ENCODE data around the gene TRIM3. TPM values are rescaled to one million over a fixed set of nuclear protein-coding genes. Genes with fewer than 3 reads are reported as not detected.

Gene TRIM3
- polyA plus RNA-seq, 1 donor from 2014 or later, result 81.7 TPM

- TF ChIP-seq EP300 (conservative IDR thresholded peaks at IDR 0.05; ENCODE audit: poor library complexity, severe bottlenecking), result no peak
- no peak for TF ChIP-seq POLR2AphosphoS5 (IDR thresholded peaks at IDR 0.05)
- no peak for TF ChIP-seq REST (IDR thresholded peaks at IDR 0.05; ENCODE audit: borderline replicate concordance)
- TF ChIP-seq EZH2 (IDR thresholded peaks at IDR 0.05; ENCODE audit: borderline replicate concordance, insufficient read depth, low read length, poor library complexity, severe bottlenecking), result no peak
- no peak for TF ChIP-seq CTCF (IDR thresholded peaks at IDR 0.05; ENCODE audit: poor library complexity, severe bottlenecking)
- no peak for TF ChIP-seq SMC3 (conservative IDR thresholded peaks at IDR 0.05; ENCODE audit: poor library complexity)
- no peak for TF ChIP-seq TAF1 (IDR thresholded peaks at IDR 0.05; ENCODE audit: low read depth)
- TF ChIP-seq RAD21 (conservative IDR thresholded peaks at IDR 0.05), result no peak
- no peak for TF ChIP-seq MXI1 (conservative IDR thresholded peaks at IDR 0.05; ENCODE audit: poor library complexity, severe bottlenecking)
- Histone ChIP-seq H3K9me3 (ENCODE audit: low read length) (no peaks in the 10 kb centered on the region), H2AFZ (ENCODE audit: low read depth, low read length) (no peak overlapping the region), H3K4me3 (ENCODE audit: low read length) (no peak overlapping the region), H3K27me3 (ENCODE audit: insufficient read depth, low read depth, low read length) (no peaks in the 10 kb centered on the region), H3K79me2 (replicated peaks; ENCODE audit: insufficient read depth, low read length) (no peaks in the 10 kb centered on the region), H3K9ac (ENCODE audit: low read length) (no peak overlapping the region), H3K36me3 (ENCODE audit: insufficient read depth, low read length) (peaks cover 8% of the 10 kb centered on the region), H3F3A (ENCODE audit: insufficient read depth, low read length, poor library complexity, severe bottlenecking) (no peaks in the 10 kb centered on the region), H3K27ac (ENCODE audit: low read length) (no peak overlapping the region), H3K9me2 (ENCODE audit: insufficient read depth, low read length) (no peaks in the 10 kb centered on the region), H3K4me2 (ENCODE audit: low read length) (no peak overlapping the region), H4K20me1 (ENCODE audit: insufficient read depth) (no peaks in the 10 kb centered on the region)
Observed at GRCh38 chr11:6448574-6448973, 25.2 kb downstream of the TRIM3 start.

- no peak overlapping the region for H3K4me2 ChIP-seq (ENCODE audit: low read length)
- H2AFZ ChIP-seq (ENCODE audit: low read depth, low read length), result no peak overlapping the region
- H3K79me2 ChIP-seq (replicated peaks; ENCODE audit: insufficient read depth, low read length), result no peaks in the 10 kb centered on the region
- TF ChIP-seq RAD21 (conservative IDR thresholded peaks at IDR 0.05) (peak; percentile 65), SMC3 (conservative IDR thresholded peaks at IDR 0.05; ENCODE audit: poor library complexity) (peak; percentile 70), CTCF (IDR thresholded peaks at IDR 0.05; ENCODE audit: poor library complexity, severe bottlenecking) (peak; percentile 67), MXI1 (conservative IDR thresholded peaks at IDR 0.05; ENCODE audit: poor library complexity, severe bottlenecking) (no peak)
- no peaks in the 10 kb centered on the region for H3K36me3 ChIP-seq (ENCODE audit: insufficient read depth, low read length)
- H3K9me3 ChIP-seq (ENCODE audit: low read length), result no peaks in the 10 kb centered on the region
- H3F3A ChIP-seq (ENCODE audit: insufficient read depth, low read length, poor library complexity, severe bottlenecking), result no peaks in the 10 kb centered on the region
- H4K20me1 ChIP-seq (ENCODE audit: insufficient read depth), result no peaks in the 10 kb centered on the region
- no peak overlapping the region for H3K4me3 ChIP-seq (ENCODE audit: low read length)
- H3K9me2 ChIP-seq (ENCODE audit: insufficient read depth, low read length), result no peaks in the 10 kb centered on the region
- no peak overlapping the region for H3K9ac ChIP-seq (ENCODE audit: low read length)
- no peaks in the 10 kb centered on the region for H3K27me3 ChIP-seq (ENCODE audit: insufficient read depth, low read depth, low read length)
- H3K27ac ChIP-seq (ENCODE audit: low read length), result no peak overlapping the region
Observed at GRCh38 chr11:6443269-6444003, 30.3 kb downstream of the TRIM3 start.
